C4-2B (cell line): Measurements from ENCODE around the gene CDA.

ENCODE experiments used
- ZFX ChIP-seq: fragments of 450-650 bp; IDR thresholded peaks from 2 replicates; pipeline ENCODE4 v1.6.1; 2017
- TF ChIP-seq, protein P1 (sequence below): fragments of 450-650 bp; conservative IDR thresholded peaks from 2 replicates; pipeline ENCODE4 v1.5.1; 2017; ENCODE audit warnings: mild to moderate bottlenecking

DNA sequence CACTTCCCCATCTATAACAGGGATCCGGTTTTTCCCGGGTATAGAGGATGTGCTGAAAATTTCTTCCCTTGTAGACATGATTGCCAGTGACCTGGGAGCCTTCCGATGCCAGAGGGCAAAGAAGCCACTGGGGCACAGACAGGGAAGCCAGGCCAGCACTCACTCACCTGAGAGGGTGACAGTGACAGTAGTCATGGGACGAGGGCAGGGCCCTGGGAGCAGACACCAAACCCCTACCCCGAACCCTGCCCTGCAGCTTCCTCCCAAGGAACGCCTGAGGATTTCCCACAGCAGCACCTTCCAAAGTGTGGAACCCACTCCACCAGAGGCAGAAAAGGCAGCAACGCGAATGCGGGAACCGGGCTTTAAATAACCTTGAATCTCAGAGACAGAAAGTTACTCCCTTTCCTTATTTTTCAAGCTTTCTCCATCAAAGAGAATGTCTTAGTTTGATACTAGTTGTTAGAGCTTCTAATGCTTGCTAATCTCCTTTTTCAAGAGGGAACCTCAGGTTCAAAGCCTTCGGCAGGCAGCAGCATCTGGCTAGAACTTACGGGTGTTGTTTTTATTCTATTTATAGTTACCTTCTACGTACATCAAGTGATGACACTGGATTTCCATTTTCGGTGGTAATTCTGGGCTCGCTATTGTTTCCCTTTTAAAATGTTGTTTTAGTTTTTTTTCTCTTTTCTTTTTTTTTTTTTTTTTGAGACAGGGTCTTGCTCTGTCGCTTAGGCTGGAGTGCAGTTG lies 69.4 kb downstream of the CDA start:
- TF ChIP-seq, protein P1, sequence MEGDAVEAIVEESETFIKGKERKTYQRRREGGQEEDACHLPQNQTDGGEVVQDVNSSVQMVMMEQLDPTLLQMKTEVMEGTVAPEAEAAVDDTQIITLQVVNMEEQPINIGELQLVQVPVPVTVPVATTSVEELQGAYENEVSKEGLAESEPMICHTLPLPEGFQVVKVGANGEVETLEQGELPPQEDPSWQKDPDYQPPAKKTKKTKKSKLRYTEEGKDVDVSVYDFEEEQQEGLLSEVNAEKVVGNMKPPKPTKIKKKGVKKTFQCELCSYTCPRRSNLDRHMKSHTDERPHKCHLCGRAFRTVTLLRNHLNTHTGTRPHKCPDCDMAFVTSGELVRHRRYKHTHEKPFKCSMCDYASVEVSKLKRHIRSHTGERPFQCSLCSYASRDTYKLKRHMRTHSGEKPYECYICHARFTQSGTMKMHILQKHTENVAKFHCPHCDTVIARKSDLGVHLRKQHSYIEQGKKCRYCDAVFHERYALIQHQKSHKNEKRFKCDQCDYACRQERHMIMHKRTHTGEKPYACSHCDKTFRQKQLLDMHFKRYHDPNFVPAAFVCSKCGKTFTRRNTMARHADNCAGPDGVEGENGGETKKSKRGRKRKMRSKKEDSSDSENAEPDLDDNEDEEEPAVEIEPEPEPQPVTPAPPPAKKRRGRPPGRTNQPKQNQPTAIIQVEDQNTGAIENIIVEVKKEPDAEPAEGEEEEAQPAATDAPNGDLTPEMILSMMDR: no peak
- no peak for TF ChIP-seq ZFX
